Mesothelial cell of epicardium (in vitro differentiated cells): ENCODE results near the gene NKX2-2. TPM values are rescaled to one million over a fixed set of nuclear protein-coding genes. Genes with fewer than 3 reads are reported as not detected.

Experiments used
- DNase-seq, 2 experiments: peaks; one replicate each; pipeline ENCODE4 v3.0.0; 2021; ENCODE audit warnings: low spot score in 2 of 2; ENCODE audit not compliant: unreplicated experiment in 2 of 2
- H3K27ac Mint-ChIP-seq: 2 replicates; pipeline ENCODE4 v1.8.0; 2021; ENCODE audit warnings: mixed read lengths
- H3K27me3 Mint-ChIP-seq: 2 replicates; pipeline ENCODE4 v1.8.0; 2021; ENCODE audit warnings: low read depth, mixed read lengths
- H3K36me3 Mint-ChIP-seq: 2 replicates; pipeline ENCODE4 v1.8.0; 2021; ENCODE audit warnings: mixed read lengths
- H3K4me1 Mint-ChIP-seq: 2 replicates; pipeline ENCODE4 v1.8.0; 2021; ENCODE audit warnings: mixed read lengths
- H3K4me3 Mint-ChIP-seq: 2 replicates; pipeline ENCODE4 v1.8.0; 2021; ENCODE audit warnings: mild to moderate bottlenecking, moderate library complexity, mixed read lengths
- H3K9me3 Mint-ChIP-seq: 2 replicates; pipeline ENCODE4 v1.8.0; 2021; ENCODE audit warnings: mixed read lengths
- total RNA-seq: library from RNA; stranded (reverse); gene quantifications from 3 replicates; pipeline ENCODE4 v1.2.1, GENCODE V29; 2021
- TF ChIP-seq, protein P1 (sequence below): fragments of 200-600 bp; sonication (generic); IDR thresholded peaks from one replicate; pipeline ENCODE4 v1.5.0; 2021; ENCODE audit warnings: antibody characterized with exemption; ENCODE audit not compliant: unreplicated experiment

Gene NKX2-2
- total RNA-seq, 1 donor from 2014 or later = not detected

DNA sequence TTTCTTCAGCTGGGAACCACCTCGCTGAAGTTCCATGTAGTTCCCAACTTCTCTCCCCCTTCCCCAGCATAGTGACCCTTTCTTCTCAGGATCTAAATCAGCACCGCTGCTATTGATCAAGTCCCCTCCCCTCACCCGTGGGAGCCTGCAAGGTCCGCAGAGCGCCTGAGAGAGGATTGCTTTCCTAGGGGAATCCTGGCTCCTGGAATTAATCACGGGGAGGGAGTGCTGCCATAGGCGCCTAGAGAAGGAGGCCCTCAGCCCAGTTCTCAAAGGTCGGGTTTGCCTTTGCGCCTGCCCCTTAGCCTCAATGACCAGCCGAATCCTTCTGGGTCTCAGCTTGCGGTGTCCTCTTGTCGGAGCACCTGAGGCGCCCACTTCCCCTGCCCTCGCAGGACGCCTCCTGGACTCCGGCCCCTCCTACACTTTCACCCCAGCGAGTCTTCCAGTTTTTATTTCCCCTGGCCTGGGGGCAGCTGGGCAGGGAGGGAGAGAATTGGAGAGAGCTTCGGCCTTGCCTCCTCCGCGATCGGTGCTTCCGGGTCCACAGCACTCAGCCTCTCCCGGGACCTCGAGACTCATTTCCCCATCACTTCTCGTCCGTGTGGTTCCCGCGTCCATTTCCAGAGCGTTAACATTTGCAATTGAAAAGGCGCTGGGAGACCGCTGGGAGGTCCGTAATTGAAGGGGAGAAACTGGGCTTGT, 3.1 kb upstream of the NKX2-2 start:
- DNase-seq = no peak
- H3K4me1 Mint-ChIP-seq = peaks cover 7% of the 10 kb centered on the region

DNA sequence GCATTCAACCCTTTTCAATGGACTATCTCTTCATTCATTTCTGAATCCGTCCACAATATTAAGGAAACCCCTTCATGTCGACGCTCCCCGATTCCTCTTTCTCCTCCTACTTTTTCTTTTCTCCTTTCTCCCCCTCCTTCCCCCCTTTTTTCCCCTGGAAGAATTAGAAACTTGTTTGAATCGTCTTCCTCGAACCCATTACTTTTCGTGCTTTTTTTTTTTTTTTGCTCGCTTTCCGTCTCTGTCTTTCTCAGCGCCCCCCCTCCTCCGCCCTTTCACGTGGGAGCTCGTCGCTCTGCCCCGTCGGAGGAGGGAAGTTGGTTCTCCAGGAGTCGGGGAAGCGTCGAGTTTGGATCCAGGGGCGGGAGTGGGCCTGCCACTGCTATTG, 2.3 kb upstream of the NKX2-2 start:
- H3K27me3 Mint-ChIP-seq = peaks cover 98% of the 10 kb centered on the region
- H3K9me3 Mint-ChIP-seq = no peaks in the 10 kb centered on the region
- no peak overlapping the region for H3K4me3 Mint-ChIP-seq
- H3K4me1 Mint-ChIP-seq = peaks cover 11% of the 10 kb centered on the region
- no peak overlapping the region for H3K27ac Mint-ChIP-seq
- DNase-seq = no peak
- no peaks in the 10 kb centered on the region for H3K36me3 Mint-ChIP-seq
- TF ChIP-seq, protein P1, sequence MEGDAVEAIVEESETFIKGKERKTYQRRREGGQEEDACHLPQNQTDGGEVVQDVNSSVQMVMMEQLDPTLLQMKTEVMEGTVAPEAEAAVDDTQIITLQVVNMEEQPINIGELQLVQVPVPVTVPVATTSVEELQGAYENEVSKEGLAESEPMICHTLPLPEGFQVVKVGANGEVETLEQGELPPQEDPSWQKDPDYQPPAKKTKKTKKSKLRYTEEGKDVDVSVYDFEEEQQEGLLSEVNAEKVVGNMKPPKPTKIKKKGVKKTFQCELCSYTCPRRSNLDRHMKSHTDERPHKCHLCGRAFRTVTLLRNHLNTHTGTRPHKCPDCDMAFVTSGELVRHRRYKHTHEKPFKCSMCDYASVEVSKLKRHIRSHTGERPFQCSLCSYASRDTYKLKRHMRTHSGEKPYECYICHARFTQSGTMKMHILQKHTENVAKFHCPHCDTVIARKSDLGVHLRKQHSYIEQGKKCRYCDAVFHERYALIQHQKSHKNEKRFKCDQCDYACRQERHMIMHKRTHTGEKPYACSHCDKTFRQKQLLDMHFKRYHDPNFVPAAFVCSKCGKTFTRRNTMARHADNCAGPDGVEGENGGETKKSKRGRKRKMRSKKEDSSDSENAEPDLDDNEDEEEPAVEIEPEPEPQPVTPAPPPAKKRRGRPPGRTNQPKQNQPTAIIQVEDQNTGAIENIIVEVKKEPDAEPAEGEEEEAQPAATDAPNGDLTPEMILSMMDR = no peak

More for the DNA sequence above, 3.1 kb upstream of the NKX2-2 start:
- Mint-ChIP-seq H3K9me3 (no peaks in the 10 kb centered on the region), H3K36me3 (no peaks in the 10 kb centered on the region), H3K4me3 (no peak overlapping the region), H3K27me3 (peaks cover 99% of the 10 kb centered on the region), H3K27ac (no peak overlapping the region)
- TF ChIP-seq, protein P1 = no peak

DNA sequence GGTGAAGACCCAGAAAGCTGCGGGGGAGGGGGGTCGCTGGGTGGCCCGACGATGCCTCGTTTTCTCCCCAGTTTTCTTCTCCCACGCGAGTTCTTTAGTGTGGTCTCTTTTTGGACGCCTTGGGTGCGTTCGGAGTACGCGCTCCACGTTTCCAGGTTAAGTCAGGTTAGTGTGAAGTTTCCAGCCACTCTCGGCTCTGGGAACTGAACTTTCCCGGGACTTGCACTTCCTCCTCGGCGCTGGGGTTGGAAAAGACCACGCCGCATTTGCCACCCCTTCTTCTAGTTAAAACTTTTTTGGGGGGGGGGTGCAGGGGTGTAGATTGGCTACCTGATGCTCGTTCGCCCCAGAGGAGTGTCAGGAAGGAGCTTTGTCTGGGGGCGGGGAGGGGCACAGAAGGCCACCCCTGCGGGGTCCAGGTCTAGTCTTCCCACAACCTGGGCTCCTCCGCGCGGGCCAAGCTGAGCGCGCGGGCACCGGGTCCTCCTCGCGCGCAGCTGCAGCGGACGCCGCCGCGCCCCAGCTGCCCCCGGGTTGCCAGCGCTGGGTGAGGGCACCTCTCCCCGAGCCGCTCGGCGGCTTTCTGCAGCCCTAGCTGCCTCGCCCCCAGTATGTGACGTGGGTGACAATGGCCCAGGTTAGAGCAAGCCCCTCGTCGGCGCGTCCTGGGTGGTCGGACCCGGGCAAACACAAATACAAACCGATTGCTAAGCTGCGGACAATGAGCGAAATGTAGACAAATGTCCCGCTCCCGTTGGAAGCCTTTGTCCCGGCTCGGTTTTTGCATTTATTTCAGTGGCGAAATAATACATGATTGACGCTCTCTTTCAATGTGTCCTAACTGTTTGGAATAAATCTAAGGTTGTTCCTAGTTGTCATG, 1.7 kb upstream of the NKX2-2 start:
- DNase-seq = no peak
- peaks cover 95% of the 10 kb centered on the region for H3K27me3 Mint-ChIP-seq
- no peak overlapping the region for H3K4me3 Mint-ChIP-seq
- H3K4me1 Mint-ChIP-seq = peaks cover 10% of the 10 kb centered on the region
- no peaks in the 10 kb centered on the region for H3K36me3 Mint-ChIP-seq
- no peak overlapping the region for H3K27ac Mint-ChIP-seq
- TF ChIP-seq, protein P1 = no peak
- no peaks in the 10 kb centered on the region for H3K9me3 Mint-ChIP-seq

DNA sequence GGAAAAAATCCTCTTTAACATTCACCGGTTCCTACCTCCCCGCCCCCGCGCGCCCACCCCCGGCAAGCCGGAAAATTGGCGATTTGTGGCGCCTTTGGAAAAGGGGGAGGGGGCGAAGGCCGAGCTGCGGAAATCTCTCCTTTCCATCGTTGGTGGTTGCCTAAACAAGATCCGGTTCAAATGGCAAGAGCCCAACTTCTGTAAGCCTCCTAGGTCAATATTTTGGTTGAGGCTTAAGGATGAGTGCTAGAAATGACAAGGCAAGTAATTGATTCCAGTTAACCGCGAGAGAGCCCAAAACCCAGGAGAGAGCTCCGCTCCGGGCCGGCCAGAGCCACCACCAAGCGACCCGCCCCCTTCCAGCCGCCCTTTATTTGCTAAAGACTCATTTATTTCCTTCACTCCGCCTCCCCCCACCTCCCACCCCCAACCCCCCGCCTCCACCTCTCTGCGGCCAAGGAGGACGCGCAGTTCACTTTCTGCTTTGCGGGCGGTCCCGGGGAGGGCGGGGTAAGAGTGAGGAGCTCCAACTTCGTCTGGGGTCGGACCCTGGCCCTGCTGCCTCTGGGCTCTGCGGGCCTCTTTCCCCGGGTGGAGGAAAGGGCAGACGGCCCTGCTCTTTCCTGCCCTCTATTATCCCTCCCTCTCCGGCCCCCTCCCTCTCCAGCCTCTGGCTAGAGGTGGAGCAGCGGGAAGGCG, 838 bp upstream of the NKX2-2 start:
- H3K4me3 Mint-ChIP-seq = no peak overlapping the region
- peaks cover 13% of the 10 kb centered on the region for H3K4me1 Mint-ChIP-seq
- H3K27ac Mint-ChIP-seq = no peak overlapping the region
- DNase-seq = no peak
- no peaks in the 10 kb centered on the region for H3K36me3 Mint-ChIP-seq
- TF ChIP-seq, protein P1 = no peak
- H3K9me3 Mint-ChIP-seq = no peaks in the 10 kb centered on the region
- H3K27me3 Mint-ChIP-seq = peaks cover 95% of the 10 kb centered on the region

DNA sequence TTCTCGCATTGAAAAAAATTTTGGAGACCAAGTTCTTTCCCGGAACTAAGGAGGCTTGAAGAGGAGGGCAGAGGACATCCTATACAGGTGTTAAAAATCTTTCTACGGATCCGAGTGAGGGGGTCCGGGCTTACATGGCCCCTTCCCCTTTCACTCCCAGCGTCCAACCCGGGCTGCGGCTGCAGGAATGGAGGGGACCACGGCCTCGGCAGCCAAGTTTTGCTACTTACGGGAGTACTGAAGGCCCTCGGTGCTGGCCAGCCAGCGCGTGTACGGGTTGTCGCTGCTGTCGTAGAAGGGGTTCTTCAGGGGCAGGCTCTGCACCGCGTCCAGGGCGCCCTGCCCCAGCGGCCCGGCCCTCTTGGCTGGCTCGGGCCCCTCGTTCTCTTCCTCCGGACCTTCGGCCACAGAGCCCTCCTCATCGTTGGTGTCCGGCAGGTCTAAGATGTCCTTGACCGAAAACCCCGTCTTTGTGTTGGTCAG, 642 bp downstream of the NKX2-2 start:
- peaks cover 13% of the 10 kb centered on the region for H3K4me1 Mint-ChIP-seq
- H3K4me3 Mint-ChIP-seq = no peak overlapping the region
- H3K36me3 Mint-ChIP-seq = no peaks in the 10 kb centered on the region
- no peak for DNase-seq
- H3K9me3 Mint-ChIP-seq = no peaks in the 10 kb centered on the region
- H3K27me3 Mint-ChIP-seq = peaks cover 95% of the 10 kb centered on the region
- no peak overlapping the region for H3K27ac Mint-ChIP-seq
- TF ChIP-seq, protein P1 = no peak
